ENCODE measurements around the gene ACTR3.

Gene ACTR3

GRCh38 chr2:113966171-113966570 lies 76.3 kb downstream of the ACTR3 start:
- no peak for DNase-seq (ENCODE audit: low spot score)

- no peak for DNase-seq (ENCODE audit: low spot score)
These were observed 76.9 kb downstream of the ACTR3 start for GRCh38 chr2:113966832-113967231.

- no peak for DNase-seq (ENCODE audit: low spot score)
These were observed 77.4 kb downstream of the ACTR3 start for GRCh38 chr2:113967272-113967671.

- DNase-seq (ENCODE audit: low spot score), result no peak
These were observed 82.9 kb downstream of the ACTR3 start for GRCh38 chr2:113972766-113973165.

GRCh38 chr2:113973810-113974209 lies 83.9 kb downstream of the ACTR3 start:
- DNase-seq (ENCODE audit: low spot score), result no peak

GRCh38 chr2:113974727-113975126 lies 84.8 kb downstream of the ACTR3 start:
- no peak for DNase-seq (ENCODE audit: low spot score)

- no peak for DNase-seq (ENCODE audit: low spot score)
These were observed 86.5 kb downstream of the ACTR3 start for GRCh38 chr2:113976277-113976928.

GRCh38 chr2:113977060-113977659 lies 87.3 kb downstream of the ACTR3 start:
- DNase-seq (ENCODE audit: low spot score), result no peak

GRCh38 chr2:113977660-113978523 lies 88.0 kb downstream of the ACTR3 start:
- DNase-seq (ENCODE audit: low spot score), result peak; percentile 58

GRCh38 chr2:113978524-113979190 lies 88.8 kb downstream of the ACTR3 start:
- no peak for DNase-seq (ENCODE audit: low spot score)

- no peak for DNase-seq (ENCODE audit: low spot score)
These were observed 89.6 kb downstream of the ACTR3 start for GRCh38 chr2:113979191-113980128.

GRCh38 chr2:113980946-113981345 lies 91.1 kb downstream of the ACTR3 start:
- peak; percentile 38 for DNase-seq (ENCODE audit: low spot score)

- peak; percentile 21 for DNase-seq (ENCODE audit: low spot score)
These were observed 91.7 kb downstream of the ACTR3 start for GRCh38 chr2:113981404-113982134.

GRCh38 chr2:113985554-113986397 lies 95.9 kb downstream of the ACTR3 start:
- no peak for DNase-seq (ENCODE audit: low spot score)

GRCh38 chr2:113986762-113987290 lies 96.9 kb downstream of the ACTR3 start:
- no peak for DNase-seq (ENCODE audit: low spot score)

GRCh38 chr2:113992090-113992489 lies 102.2 kb downstream of the ACTR3 start:
- DNase-seq (ENCODE audit: low spot score), result no peak

- no peak for DNase-seq (ENCODE audit: low spot score)
These were observed 107.0 kb downstream of the ACTR3 start for GRCh38 chr2:113996671-113997594.

GRCh38 chr2:114001152-114001551 lies 111.3 kb downstream of the ACTR3 start:
- DNase-seq (ENCODE audit: low spot score), result no peak

Measured in AG08395 (cell line).